ENCODE results near the gene RGS14. TPM values are rescaled to one million over a fixed set of nuclear protein-coding genes. Genes with fewer than 3 reads are reported as not detected.
"Not testable (repeated sequence)": the region's sequence is repeated elsewhere in the genome, so short reads cannot be mapped to it uniquely, and the experiment has no call there.

RGS14 gene
- total and polyA plus RNA-seq, 8 donors: 4.2 to 100 (median 19.0) TPM; not detected in 1

- H3K27me3 ChIP-seq: no peaks in the 10 kb centered on the region
- intact Hi-C loops (cut with DNase I; ENCODE audit: low total_unique reads): loop anchor here (10.0 kb wide), 1 partner anchor 49 kb away; no protein-coding TSS in a partner anchor
- H3K27ac ChIP-seq: no peak overlapping the region
- 61 to 82% (median 73%) methylated on average over 5 of the region's 5 CpGs for WGBS, 5 donors
- TF ChIP-seq POLR2A (IDR thresholded peaks at IDR 0.05) (no peak), POLR2AphosphoS5 (IDR thresholded peaks at IDR 0.05) (no peak), EP300 (IDR thresholded peaks at IDR 0.05) (no peak)
- TF ChIP-seq, protein P1, sequence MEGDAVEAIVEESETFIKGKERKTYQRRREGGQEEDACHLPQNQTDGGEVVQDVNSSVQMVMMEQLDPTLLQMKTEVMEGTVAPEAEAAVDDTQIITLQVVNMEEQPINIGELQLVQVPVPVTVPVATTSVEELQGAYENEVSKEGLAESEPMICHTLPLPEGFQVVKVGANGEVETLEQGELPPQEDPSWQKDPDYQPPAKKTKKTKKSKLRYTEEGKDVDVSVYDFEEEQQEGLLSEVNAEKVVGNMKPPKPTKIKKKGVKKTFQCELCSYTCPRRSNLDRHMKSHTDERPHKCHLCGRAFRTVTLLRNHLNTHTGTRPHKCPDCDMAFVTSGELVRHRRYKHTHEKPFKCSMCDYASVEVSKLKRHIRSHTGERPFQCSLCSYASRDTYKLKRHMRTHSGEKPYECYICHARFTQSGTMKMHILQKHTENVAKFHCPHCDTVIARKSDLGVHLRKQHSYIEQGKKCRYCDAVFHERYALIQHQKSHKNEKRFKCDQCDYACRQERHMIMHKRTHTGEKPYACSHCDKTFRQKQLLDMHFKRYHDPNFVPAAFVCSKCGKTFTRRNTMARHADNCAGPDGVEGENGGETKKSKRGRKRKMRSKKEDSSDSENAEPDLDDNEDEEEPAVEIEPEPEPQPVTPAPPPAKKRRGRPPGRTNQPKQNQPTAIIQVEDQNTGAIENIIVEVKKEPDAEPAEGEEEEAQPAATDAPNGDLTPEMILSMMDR (IDR thresholded peaks at IDR 0.05): no peak
- H3K36me3 ChIP-seq: peaks cover 0 to 5% (median 0%) of the 10 kb centered on the region in 4 donors
- H3K4me3 ChIP-seq: no peak overlapping the region
- DNase-seq: no peak
- H3K9me3 ChIP-seq: no peaks in the 10 kb centered on the region
- H3K4me1 ChIP-seq: peaks cover 28 to 45% (median 36%) of the 10 kb centered on the region in 4 donors
Observed at GRCh38 chr5:177374211-177374610, 16.5 kb downstream of the RGS14 start.

DNA sequence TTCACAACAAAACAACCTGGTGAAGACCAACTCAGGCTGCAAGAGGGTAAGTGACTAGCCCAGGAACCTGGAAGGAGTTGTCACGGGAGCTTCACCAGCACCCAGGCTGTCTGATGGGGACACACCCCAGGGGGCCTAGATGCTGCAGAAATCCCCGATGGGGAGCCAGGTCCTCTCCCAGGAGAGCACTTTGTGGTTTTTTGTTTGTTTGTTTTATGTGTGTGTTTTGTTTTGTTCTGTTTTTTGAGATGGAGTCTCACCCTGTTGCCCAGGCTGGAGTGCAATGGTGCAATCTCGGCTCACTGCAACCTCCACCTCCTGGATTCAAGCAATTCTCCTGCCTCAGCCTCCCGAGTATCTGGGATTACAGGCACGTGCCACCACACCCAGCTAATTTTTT lies 17.8 kb downstream of the RGS14 start:
- not testable (repeated sequence) for H3K27ac ChIP-seq, H3K27me3 ChIP-seq, DNase-seq, H3K9me3 ChIP-seq, H3K4me3 ChIP-seq, H3K36me3 ChIP-seq
- intact Hi-C loops (cut with DNase I; ENCODE audit: low total_unique reads): loop anchor here (10.0 kb wide), 1 partner anchor 51 kb away; no protein-coding TSS in a partner anchor
- peaks cover 20 to 36% (median 27%) of the 10 kb centered on the region in 4 donors for H3K4me1 ChIP-seq
- WGBS, 5 donors: 69 to 79% (median 75%) methylated on average over 3 to 5 of the region's 5 CpGs

DNA sequence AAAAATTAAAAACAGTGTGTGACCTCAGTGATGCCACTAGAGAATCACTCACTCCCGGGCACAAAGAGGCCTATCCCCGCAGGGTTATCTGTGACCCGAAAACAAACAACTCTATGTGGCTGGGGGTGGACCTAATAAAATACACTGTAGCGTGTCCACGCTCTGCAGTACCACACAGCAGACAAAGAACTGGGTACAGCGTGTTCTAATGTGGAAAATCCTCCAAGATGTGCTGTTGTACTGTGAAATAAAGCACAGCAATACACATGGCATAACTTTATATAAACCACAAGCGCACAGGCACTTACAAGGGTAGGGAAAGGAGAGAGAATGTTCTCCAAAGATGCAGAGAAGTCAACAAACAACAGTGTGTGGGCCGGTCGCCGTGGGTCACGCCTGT lies 18.4 kb downstream of the RGS14 start:
- no peaks in the 10 kb centered on the region for H3K27me3 ChIP-seq
- TF ChIP-seq EP300 (IDR thresholded peaks at IDR 0.05): no peak
- no peaks in the 10 kb centered on the region for H3K9me3 ChIP-seq
- DNase-seq: no peak
- no peak overlapping the region for H3K27ac ChIP-seq
- 53 to 72% (median 62%) methylated on average over 11 of the region's 11 CpGs for WGBS, 5 donors
- peaks cover 0 to 5% (median 0%) of the 10 kb centered on the region in 4 donors for H3K36me3 ChIP-seq
- H3K4me1 ChIP-seq: peaks cover 18 to 32% (median 24%) of the 10 kb centered on the region in 4 donors
- H3K4me3 ChIP-seq: no peak overlapping the region
- intact Hi-C loops (cut with DNase I; ENCODE audit: low total_unique reads): loop anchor here (10.0 kb wide), 1 partner anchor 51 kb away; no protein-coding TSS in a partner anchor

- Histone ChIP-seq H3K36me3 (peaks cover 0 to under 1% (median 0%) of the 10 kb centered on the region in 4 donors), H3K4me3 (no peak overlapping the region), H3K4me1 (peaks cover 9 to 20% (median 18%) of the 10 kb centered on the region in 4 donors), H3K27ac (no peak overlapping the region), H3K9me3 (no peaks in the 10 kb centered on the region), H3K27me3 (no peaks in the 10 kb centered on the region)
- 86 to 93% (median 92%) methylated on average over 8 of the region's 8 CpGs for WGBS, 5 donors
- no peak for TF ChIP-seq POLR2A (IDR thresholded peaks at IDR 0.05)
- TF ChIP-seq, protein P1 (IDR thresholded peaks at IDR 0.05): no peak
- no peak for TF ChIP-seq POLR2AphosphoS5 (IDR thresholded peaks at IDR 0.05)
- TF ChIP-seq EP300 (IDR thresholded peaks at IDR 0.05): no peak
- DNase-seq: no peak
- intact Hi-C loops (cut with DNase I; ENCODE audit: low total_unique reads): loop anchor here (10.0 kb wide), 1 partner anchor 53 kb away; no protein-coding TSS in a partner anchor
Observed at GRCh38 chr5:177377851-177378776, 20.4 kb downstream of the RGS14 start.
